Measurements from ENCODE around the gene GFOD1. TPM values are rescaled to one million over a fixed set of nuclear protein-coding genes. Genes with fewer than 3 reads are reported as not detected.

Gene GFOD1
- total RNA-seq, 1 experiment from 2014 or later, result 6.1 TPM

DNA sequence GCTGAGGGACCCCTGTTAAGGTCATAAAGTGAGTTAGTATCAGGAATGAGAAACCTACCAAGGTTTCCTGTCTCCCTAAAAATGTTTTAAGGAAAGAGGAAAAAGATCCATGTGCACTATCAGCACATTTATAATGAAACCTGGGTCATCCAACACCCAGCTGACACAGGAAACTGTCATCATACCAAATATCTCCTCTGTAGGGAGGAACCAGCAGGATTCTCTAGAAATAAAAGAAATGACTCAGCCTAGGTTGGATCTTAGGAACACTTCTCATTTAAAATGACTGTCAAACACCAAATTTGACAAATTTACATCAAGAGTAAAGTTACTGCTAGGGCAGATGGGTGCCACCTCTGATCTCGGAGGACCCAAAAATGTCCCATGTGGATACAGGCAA is 21.7 kb downstream of the GFOD1 start:
- H3K23me2 ChIP-seq (ENCODE audit: insufficient read length, low read depth, low read length, poor library complexity, severe bottlenecking), result no peaks in the 10 kb centered on the region
- H2AK5ac ChIP-seq (ENCODE audit: insufficient read length, low read length), result no peak overlapping the region
- no peak overlapping the region for H2BK120ac ChIP-seq (ENCODE audit: low read depth, low read length, poor library complexity, severe bottlenecking)
- H4K91ac ChIP-seq (ENCODE audit: insufficient read length, low read depth, low read length), result no peak overlapping the region
- H3K9me3 Mint-ChIP-seq, result no peaks in the 10 kb centered on the region
- DNase-seq, result no peak
- H4K8ac ChIP-seq (replicated peaks; ENCODE audit: insufficient read length, low read depth, low read length), result no peak overlapping the region
- no peak overlapping the region for H2BK5ac ChIP-seq (ENCODE audit: insufficient read length, low read length)
- no peaks in the 10 kb centered on the region for H3K9me3 ChIP-seq (ENCODE audit: control insufficient read depth, low read depth, low read length)
- TF ChIP-seq CTCF (conservative IDR thresholded peaks at IDR 0.05), result no peak
- H4K20me1 ChIP-seq (ENCODE audit: control insufficient read depth, insufficient read depth, insufficient read length), result no peaks in the 10 kb centered on the region
- H3K56ac ChIP-seq (ENCODE audit: insufficient read length, low read depth, low read length), result no peak overlapping the region
- H3K4me2 ChIP-seq (ENCODE audit: insufficient read depth, insufficient read length, low read length), result no peak overlapping the region
- H2BK12ac ChIP-seq (ENCODE audit: insufficient read length, low read depth, low read length), result no peak overlapping the region
- H3T11ph ChIP-seq (ENCODE audit: low read length), result no peak overlapping the region
- H2BK15ac ChIP-seq (ENCODE audit: low read depth, low read length), result no peak overlapping the region
- H3K4me3 Mint-ChIP-seq, result no peak overlapping the region
- H3K14ac ChIP-seq (ENCODE audit: insufficient read depth, low read length), result no peak overlapping the region; the same call in 1 of the 2 replicates
- H2AFZ ChIP-seq (ENCODE audit: low read length), result no peak overlapping the region
- no peak overlapping the region for H3K27ac ChIP-seq (ENCODE audit: insufficient read length, low read depth, low read length)
- H3K4me1 ChIP-seq (ENCODE audit: insufficient read depth, low read length), result peaks cover 27% of the 10 kb centered on the region
- no peaks in the 10 kb centered on the region for H3K79me1 ChIP-seq (ENCODE audit: insufficient read depth, low read depth, low read length, poor library complexity, severe bottlenecking)
- no peak overlapping the region for H2BK20ac ChIP-seq (ENCODE audit: low read depth, low read length, poor library complexity, severe bottlenecking)
- H3K79me2 ChIP-seq (ENCODE audit: insufficient read depth, low read length), result no peaks in the 10 kb centered on the region
- H3K23ac ChIP-seq (ENCODE audit: insufficient read length, low read depth, low read length), result no peak overlapping the region
- H3K36me3 Mint-ChIP-seq (ENCODE audit: insufficient read depth in 1 of 3, low read depth in 3 of 3), result peaks cover 0 to 2% (median 0%) of the 10 kb centered on the region in 3 experiments; a peak in 2 of 7 replicates
- H3K27ac Mint-ChIP-seq, result no peak overlapping the region
- H3K18ac ChIP-seq (ENCODE audit: insufficient read length, low read depth, low read length), result no peak overlapping the region
- H3K4me1 Mint-ChIP-seq, result peaks cover 45 to 55% of the 10 kb centered on the region in 2 experiments
- H3K4ac ChIP-seq (ENCODE audit: low read depth, low read length), result no peak overlapping the region
- H3K27me3 Mint-ChIP-seq (ENCODE audit: low read depth), result no peaks in the 10 kb centered on the region
- WGBS (ENCODE audit: extremely low coverage, insufficient read length, low lambda C conversion rate), result no CpG with 5 or more reads among the region's 1 CpG
- H4K5ac ChIP-seq (ENCODE audit: insufficient read length, low read depth, low read length), result no peak overlapping the region
- H3K27me3 ChIP-seq (ENCODE audit: insufficient read depth, low read length), result no peaks in the 10 kb centered on the region
- H3K9ac ChIP-seq (ENCODE audit: extremely low read depth, insufficient read length, low read length), result no peak overlapping the region
